GM19395 (cell line): ENCODE data around the gene CABLES2.

Experiments used
- ATAC-seq: cut with Tn5 transposase; IDR thresholded peaks from one replicate; pipeline ENCODE4 v1.9.1; 2021; ENCODE audit warnings: mild to moderate bottlenecking, moderate library complexity; ENCODE audit not compliant: unreplicated experiment

CABLES2 gene, protein sequence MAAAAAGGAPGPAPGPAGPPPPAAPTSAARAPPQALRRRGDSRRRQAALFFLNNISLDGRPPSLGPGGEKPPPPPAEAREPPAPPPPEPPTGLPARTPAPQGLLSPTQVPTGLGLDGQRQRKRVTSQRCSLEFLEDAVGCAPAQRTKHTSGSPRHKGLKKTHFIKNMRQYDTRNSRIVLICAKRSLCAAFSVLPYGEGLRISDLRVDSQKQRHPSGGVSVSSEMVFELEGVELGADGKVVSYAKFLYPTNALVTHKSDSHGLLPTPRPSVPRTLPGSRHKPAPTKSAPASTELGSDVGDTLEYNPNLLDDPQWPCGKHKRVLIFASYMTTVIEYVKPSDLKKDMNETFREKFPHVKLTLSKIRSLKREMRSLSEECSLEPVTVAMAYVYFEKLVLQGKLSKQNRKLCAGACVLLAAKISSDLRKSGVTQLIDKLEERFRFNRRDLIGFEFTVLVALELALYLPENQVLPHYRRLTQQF

DNA sequence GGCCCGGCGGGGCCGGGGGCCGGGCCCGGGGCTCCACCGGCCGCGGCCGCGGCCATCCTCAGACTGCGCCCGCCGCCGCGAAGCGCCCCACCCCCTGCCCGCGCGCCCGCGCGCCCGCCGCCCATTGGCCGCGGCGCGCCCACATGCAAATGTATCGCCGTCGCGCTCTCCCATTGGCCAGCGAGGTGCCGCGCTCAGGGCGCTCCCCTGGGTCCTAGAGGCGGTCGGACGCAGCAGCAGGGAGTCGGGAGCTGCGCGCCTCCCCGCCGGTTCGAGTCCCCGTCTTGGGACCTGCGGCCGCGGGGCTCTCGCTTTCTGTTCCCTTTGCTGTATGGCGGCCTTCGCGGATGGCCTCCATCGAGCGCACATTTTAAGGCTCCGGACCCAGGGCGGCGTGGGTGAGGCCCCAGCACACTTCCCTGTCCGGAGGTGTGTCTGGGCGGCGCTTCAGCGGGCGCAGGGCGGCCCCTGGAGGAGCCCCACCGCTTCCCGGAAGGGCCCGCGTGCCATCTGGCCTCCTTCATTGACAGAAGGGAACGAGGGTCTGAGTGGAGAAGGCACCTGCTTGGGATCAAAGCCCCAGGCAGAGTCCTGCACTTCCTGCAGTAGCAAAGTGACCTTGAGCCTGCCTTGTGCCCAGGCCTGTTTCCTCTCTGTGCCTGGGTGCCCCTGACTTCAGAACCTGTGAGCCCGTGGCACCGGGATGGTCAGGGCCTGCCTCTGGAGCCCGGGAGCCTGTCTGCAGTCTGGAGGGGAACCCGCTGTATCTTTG is at the start of gene CABLES2:
Gene CABLES2, minus strand, starts transcription at position 65 of the 772 bp plus-strand sequence. Its CDS starts 9 bp downstream, at position 56.
- peak; percentile 89 for ATAC-seq

DNA sequence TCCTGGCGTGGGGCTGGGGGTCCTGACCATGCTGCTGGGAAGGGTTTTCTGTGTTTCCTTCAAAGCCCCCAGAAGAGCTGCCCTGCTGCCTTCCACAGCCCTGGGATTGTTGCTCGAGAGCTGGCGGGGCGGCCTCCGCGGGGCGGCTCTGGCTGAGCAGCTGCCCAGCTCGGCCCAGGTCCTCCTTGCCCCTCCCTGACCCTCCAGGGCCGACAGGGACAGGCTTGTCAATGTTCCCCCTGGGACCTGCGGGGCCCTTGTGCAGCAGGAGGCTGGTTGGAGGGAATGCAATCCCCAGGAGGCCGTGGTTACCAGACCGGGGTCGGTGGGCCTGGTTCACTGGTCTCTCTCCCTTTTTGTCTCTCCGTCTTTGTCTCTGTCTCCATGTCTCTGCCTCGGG is 48.8 kb upstream of the CABLES2 start:
- no peak for ATAC-seq

DNA sequence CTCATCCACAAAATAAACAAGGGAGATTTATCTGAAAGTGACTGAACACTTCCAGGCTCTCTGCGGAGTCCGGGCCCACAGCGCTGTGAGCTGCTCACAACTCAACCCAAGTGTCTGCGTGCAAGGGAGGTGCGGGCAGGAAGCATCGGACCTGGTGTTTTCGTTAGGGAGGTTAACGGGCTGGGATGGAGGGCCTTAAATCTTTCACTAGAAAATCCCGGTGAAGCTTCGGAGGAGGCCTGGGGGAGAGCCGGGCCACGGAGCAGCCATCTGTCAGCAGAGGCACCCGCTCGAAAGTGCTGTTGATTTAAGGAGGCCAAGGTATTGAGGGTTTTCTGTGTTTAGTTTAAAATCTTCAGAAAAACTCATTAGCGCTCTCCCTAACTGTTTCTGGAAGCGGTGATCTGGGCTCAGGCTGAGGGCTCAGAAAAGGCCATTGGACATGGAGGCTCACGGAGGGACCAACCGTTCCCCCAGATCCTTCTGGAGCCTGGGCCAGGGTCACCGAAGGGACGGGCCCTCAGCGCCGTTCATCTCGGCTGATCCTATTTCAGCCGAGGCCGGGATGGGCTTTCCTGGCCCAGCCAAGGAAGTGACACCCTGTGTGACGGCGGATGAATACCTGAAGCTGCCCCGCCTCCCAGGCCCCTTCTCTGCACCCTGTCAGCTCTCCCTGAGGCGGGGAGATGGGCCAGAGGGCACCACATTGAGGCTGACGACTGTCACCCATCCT is 48.0 kb upstream of the CABLES2 start:
- no peak for ATAC-seq

DNA sequence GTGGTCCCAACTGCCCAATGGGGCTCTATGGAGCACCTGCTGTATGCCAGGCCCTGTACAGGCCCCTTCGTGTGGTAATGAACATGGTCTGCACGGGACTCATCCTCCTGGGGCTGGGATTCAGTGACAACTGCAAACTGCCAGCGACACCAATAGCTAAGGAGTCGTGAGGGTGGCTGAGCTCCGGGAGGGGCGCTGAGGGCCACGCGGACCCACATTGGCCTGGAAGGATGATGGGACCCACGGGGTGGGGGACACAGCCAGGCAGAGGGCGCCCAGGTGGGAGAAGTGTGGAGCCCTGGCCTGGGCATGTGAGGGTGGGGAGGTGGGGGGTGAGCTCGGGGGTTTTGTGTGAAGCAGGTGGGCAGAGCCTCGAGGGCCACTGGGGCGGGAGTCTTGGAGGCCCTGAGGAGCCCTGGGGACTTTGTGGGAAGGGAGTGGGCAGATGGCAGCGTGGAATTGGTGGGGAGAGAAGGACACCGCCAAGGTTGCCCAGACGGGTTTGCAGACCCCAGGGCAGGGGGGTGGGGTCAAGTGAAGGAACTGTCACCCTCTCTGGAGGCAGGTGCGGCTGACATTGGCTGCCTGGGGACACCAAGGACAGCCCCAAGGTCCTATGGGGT is 46.2 kb upstream of the CABLES2 start:
- no peak for ATAC-seq

DNA sequence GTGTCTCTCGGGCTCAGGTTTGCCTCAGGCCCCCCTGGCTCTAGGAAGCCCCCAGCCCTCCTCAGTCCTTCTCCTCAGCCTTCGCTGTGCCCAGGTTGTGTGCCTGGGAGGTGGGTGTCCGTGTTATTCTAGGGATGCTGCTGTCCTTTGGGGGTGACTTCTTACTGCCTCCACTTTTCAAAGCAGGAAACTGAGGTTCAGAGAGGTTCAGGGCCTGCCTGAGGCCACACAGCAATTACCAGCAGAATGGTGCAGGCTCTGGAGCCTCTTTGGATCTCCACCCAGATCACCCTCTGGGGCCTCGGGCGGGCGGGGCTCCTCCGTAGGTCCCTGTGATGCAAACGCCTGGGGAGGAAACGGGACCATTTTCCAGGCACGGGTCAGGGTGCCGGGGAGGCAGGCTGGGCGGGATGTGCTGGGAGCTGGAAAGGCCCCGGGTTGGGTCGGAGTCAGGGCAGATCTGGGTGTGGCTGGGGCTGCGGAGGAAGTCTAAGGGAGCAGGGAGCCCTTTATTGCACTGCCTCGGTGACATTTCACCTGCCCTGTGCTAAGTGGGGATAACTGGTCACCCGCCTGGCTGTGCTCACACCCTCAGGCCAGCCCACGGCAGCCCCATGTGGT is 45.5 kb upstream of the CABLES2 start:
- no peak for ATAC-seq

DNA sequence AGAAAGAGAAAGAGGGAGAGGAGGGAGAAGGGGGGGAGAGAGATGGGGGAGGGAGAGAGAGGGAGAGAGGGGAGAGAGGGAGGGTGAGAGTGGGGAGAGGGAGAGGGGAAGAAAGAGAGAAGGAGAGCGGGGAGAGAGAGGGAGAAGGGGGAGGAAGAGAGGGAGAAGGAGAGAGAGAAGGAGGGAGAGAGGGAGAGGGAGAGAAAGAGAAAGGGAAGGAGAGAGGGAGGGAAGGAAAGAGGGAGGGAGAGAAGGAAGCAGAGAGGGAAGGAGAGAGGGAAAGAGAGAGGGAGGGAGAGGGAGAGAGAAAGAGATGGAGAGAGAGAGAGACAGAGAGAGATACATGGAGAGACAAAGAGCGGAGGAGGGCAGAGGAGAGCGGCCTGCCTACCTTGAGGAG is 44.9 kb upstream of the CABLES2 start:
- no peak for ATAC-seq

DNA sequence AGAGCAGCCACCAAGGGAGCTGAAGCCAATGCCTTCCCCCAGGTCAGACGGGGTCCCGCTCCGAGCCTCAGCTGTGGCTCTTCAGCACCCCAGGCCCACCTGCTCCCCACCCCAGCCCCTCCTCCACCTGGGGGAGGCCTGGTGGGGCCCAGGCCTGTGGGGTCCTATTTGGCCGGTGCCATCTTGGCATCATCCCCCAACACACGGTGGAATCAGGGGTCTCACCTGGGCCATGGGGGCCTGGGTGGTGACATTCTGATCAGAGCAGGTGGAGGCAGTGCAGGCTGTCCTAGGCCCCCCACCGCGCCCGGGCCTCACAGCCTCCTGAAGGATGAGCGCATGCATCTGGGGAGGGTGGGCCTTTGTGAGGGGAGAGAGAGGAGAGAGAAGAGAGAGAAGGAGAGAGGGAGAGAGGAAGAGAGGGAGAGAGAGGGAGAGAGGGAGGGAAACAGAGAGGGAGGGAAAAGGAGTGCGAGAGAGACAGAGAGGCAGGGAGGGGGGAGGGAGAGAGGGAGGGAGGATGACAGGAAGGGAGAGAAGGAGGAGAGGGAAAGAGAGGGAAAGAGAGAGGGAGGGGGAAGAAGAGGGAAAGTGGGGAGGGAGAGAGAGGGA is 44.2 kb upstream of the CABLES2 start:
- ATAC-seq, result no peak

DNA sequence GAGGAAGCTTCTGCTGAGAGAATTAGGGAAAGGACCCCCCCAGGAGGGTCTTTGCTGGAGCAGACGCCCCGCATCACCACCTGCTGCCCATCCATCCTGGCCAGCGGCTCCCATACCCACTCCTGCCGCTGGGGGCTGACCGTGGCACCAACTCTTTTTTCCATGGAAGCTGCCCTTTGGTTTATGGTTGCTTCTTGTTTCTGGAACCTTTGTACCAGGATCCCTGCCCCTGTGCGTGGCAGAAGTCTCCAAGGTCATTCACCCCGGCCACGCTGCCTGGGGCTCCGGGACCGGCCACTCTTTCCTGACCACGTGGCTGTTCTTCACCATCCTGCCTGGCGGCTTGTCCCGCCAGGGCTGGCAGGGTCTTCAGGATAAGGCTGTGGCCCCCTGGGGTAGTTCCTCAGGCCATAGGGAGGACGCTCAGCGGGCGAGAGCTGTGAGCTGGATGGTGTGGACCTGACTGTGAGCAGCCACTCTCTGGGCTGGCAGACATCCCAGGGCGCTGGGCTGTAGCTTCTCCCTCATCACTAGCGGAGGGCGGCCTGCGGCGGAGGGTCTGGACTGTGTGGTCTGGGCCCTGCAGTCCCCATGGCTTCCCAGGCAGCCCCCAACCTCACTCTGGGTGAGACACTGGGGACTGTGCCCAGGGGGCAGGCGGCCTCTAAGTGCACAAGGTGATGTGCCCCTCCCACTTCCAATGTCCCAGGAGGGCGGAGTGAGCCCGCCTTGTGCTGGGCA is 43.0 kb upstream of the CABLES2 start:
- ATAC-seq, result no peak

DNA sequence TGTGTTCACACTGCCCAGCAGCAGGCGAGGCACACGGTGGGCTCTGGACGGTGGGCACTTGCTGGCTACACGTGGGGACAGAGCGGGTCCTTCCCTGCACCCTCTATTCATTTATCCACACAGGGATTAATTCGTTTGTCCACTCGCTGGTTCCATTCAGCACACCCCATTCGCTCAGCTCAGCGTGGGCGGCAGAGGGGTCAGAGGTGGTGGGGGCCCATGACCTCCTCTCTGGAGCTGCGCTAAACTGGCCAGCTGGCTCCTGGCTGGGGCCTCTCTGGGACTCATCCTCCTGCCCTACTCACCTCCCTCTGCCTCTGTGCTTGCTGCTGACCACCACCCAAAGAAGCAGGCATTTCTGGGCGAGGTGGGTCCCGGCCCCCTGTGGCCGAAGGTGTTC is 41.7 kb upstream of the CABLES2 start:
- ATAC-seq, result no peak

DNA sequence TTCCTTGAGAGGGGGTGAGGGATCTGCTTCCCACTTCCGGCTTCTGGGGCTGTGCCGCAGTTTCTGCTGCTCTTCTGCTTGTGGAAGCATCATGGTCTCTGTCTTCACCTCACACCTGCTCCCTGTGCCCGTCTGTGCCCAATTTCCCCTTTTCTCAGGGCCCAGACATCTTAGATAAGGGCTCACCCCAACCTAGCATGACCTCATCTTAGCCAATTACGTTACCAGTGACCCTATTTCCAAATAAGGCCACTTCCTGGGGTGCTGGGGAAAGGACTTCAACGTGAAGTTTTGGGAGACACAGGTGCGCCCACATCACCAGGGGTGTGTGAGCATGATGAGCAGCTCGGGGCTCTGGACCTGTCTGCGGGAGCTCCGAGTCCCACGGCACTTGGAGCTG is 41.0 kb upstream of the CABLES2 start:
- no peak for ATAC-seq

DNA sequence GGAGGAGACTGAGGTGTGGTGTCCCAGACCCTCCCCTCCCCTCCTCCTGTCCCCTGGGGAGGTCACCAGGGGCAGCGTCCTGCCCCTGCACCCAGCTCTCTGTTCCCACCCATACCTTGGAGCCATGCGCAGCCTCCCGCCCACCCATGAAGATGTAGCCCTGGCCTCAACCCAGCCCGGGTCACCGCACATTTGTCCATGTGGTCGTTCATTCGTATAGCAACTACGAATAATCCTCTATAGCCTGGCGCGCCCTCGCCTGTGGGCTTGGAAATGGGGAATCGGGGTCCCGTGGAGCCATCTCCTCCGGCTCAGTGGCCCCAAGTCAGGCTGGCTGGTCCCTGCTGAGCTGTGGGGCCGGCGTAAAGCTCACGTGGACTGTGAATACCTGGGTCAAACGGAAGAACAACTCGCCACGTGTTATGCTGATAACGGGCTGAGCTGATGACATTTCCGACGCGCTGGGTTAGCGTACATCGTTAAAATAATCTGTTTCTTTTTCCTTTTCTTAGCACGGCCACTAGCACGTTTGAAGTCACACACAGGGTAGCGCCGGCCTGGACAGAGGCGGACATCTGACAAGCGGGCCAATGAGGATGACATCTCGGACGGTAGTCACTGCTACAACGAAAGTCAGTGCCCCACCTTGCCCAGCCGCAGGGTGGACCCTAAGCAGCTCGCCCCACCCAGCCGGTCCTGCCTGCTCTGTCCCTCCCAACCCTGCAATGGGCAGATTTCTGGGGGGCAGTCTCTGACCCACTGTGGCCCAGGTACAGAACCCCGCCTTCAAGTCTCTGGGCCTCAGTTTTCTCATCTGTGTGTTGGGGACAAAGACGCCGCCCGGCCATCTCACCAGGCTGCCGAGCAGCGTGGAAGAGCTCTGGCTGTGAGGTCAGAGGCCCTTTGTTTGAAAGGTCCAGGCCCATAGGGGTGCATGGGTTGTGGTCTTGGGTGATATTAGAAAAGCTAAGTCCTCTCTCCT is 40.1 kb upstream of the CABLES2 start:
- no peak for ATAC-seq

DNA sequence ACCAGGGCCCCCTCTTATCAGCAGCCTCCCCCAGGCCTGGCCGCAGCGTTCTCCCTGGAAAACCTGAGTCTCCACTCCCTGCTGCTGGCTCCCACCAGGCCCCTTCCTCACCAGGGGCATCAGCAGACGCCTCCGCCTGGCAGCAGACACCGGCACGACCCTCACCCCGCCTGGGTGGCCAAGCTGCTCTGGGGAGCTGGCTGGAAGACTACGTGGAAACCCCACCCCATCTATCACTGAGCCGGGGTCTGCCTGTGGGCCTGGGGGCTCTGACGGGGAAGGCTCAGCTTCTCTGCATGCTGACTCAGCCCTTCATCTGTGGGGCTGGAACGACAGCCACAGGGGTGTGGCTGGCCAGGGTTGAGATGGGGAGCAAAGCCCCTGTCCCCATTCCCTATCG is 39.4 kb upstream of the CABLES2 start:
- no peak for ATAC-seq

DNA sequence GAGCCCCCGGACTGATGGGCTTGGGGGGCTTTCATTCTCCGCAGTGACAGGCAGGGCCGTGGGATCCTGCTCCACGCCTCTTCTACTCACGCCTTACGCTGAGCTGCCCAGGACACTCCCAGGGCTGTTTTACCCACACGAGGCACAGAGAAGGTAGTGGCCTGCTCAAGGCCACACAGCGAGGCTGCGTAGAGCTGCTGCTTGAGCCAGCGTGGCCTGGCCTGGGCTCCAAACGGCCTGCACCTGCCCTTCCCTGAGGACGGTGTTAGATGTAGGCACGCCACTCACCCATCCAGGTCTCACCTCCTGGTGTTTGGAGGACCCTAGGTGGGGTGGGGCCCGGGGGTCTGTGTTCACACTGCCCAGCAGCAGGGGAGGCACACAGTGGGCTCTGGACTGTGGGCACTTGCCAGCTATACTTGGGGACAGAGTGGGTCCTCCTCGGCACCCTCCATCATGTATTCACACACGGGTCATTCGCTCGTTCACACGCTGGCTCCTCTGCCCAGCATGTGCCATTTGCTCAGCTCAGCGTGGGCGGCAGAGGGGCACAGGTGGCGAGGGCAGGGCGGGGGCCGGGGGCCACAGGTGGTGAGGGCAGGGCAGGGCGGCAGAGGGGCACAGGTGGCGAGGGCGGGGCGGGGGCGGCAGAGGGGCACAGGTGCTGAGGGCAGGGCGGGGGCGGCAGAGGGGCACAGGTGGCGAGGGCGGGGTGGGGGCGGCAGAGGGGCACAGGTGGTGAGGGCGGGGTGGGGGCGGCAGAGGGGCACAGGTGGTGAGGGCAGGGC is 38.7 kb upstream of the CABLES2 start:
- no peak for ATAC-seq

DNA sequence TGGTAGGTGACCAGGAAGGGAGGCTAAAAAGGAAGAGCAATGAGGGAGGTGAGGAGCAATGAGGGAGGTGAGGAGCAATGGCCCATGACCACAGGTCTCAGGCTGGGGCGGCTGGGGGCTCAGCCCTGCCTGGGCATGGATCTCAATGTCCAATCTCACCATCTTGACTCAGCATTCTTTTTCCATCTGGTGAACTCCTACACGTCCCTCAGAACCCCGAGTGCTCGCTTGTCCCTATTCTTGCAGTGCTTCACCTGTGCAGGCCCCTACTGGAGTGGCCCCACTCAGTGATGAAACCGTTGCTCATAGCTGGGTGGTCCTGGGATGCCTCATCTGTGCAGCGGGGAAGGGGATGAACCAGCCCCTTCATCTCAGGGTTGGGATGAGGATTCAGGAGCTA is 37.2 kb upstream of the CABLES2 start:
- no peak for ATAC-seq

DNA sequence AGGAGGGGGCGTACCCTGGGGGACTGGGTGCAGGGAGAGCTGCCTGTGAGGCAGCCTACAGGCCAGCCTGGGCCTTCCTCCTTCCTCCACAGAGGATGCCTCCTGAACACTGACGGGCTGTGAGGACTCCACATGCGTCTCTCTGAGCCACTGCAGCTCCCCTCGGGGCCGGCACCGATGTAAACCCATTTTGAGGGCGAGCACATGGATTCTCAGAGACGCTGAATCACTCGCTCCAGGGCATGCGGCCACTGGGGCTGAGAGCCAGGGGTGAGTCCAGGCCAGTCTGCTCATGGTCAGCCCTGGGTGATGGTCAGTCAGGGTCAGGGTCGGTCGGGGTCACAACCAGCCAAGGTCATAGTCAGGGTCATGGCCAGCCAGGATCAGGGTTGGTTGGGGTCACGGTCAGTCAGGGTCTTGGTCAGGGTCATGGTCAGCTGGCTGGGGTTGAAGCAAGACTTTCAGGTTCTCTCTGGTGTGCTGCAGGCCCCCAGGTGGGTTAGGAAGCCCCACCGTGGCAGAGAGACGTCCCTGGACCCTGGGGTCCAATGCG is 35.0 kb upstream of the CABLES2 start:
- no peak for ATAC-seq

DNA sequence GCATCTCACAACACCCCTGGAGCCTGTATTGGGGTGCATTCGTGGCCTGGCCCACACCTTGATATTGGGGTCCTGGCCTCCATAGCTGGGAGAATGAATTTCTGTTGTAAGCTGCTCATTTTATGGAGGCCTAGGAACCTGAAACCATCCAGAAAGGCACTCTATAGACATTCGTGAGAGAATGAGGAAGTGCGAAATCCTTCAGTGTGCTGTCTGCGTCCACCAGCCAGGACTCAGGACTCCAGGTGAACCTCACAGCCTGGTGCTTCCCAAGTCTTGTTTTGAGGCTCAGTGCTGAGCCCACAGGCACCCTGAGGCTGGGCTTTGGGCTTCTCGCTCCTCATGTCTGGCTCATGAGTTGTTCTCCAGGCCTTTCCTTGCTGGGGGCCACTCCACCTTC is 32.1 kb upstream of the CABLES2 start:
- ATAC-seq, result no peak

DNA sequence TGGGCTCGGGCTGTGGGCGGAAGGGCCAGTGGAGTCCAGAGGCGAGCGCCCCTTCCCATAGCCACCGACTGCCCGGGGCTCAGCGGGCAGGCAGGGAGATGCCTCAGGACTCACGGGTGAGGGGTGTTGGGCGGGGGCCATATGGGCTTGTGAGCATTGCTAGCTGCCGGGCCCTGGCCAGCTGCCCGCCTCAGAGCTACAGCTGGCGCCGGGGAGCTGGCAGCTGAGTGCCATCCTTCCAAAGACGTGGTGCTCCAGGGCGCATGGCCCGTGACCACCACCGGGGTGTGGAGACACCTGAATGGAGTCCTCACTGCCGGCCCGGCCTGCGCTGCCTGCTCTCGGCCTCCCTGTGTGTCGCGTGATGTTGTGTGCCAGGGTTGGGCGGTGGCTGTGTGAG is 30.8 kb upstream of the CABLES2 start:
- no peak for ATAC-seq
